Uterus (tissue), 4 donors: Measurements from ENCODE around the gene HMGB4. TPM values are rescaled to one million over a fixed set of nuclear protein-coding genes. Genes with fewer than 3 reads are reported as not detected.

Experiments
- DNase-seq, 2 donors: peaks; one replicate each; pipeline ENCODE4 v3.0.0-alpha.2; 2019 to 2020
- H3K27ac ChIP-seq, 2 donors: fragments of 200-600 bp; sonication (generic); 1 replicate in 1 of 2; 2 replicates in 1 of 2; pipeline ENCODE4 v1.5.1; 2016 to 2018
- H3K27me3 ChIP-seq, 2 donors: fragments of 200-600 bp; sonication (generic); one replicate each; pipeline ENCODE4 v1.5.1; 2018 to 2019; ENCODE audit warnings: control low read depth in 1 of 2
- H3K36me3 ChIP-seq, 2 donors: fragments of 200-600 bp; sonication (generic); one replicate each; pipeline ENCODE4 v1.5.1; 2019; ENCODE audit warnings: control low read depth in 1 of 2
- H3K4me1 ChIP-seq, 2 donors: fragments of 200-600 bp; sonication (generic); one replicate each; pipeline ENCODE4 v1.5.1; 2018 to 2019; ENCODE audit warnings: control low read depth in 1 of 2
- H3K4me3 ChIP-seq, 2 donors: fragments of 200-600 bp; sonication (generic); 1 replicate in 1 of 2; 2 replicates in 1 of 2; pipeline ENCODE4 v1.5.1; 2018 to 2019; ENCODE audit warnings: mild to moderate bottlenecking in 1 of 2
- H3K9me3 ChIP-seq, 2 donors: fragments of 200-600 bp; sonication (generic); one replicate each; pipeline ENCODE4 v1.5.1; 2019; ENCODE audit warnings: control low read depth in 1 of 2
- POLR2A ChIP-seq, 2 donors: fragments of 450-650 bp; IDR thresholded peaks; one replicate each; pipeline ENCODE4 v1.6.1; 2016; ENCODE audit warnings: antibody characterized with exemption in 2 of 2, mild to moderate bottlenecking in 1 of 2, moderate library complexity in 1 of 2
- intact Hi-C: fragments of 100-400 bp; cut with DNase I; formaldehyde crosslinking; loops from one replicate; pipeline ENCODE4 v1.15.1; 2023; ENCODE audit warnings: low total_unique reads
- total RNA-seq, 4 donors: library from RNA; depleted of rRNA in 3 of 4; stranded (reverse); fragments of >200 nt in 3 of 4; gene quantifications; one replicate each; pipeline versions ENCODE4 v1.1.0 to v1.2.4, GENCODE V29; 2014 to 2023
- TF ChIP-seq, protein P1 (sequence below), 4 experiments: fragments of 200-600 bp in 2 of 4; fragments of 450-650 bp in 2 of 4; sonication (generic) in 2 of 4; IDR thresholded peaks; one replicate each; pipeline ENCODE4 v1.5.1; 2016 to 2019; ENCODE audit warnings: antibody characterized with exemption in 4 of 4, mild to moderate bottlenecking in 2 of 4, moderate library complexity in 1 of 4
- donor health status: DM: yes; HTN: yes; CAD: no.

The HMGB4 gene
- total RNA-seq, 4 donors from 2014 or later = not detected

DNA sequence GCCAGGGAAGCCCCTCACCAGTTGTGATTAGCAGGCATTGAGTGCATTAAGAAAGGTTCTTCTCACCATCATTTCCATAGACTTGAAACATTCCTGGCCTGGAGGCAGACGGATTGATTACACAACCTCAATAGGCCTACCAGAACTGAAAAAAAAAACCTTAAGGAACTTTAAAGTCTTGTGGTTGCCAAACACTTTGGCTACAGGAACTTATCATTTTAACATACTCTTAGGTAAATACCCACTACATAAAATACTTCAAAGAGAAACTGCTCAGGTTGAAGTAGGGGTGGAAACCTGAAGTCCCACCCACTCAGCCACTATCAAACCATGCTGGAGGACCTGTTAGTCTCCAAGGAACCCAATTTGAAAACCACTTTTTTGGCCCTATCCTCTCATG is 22.4 kb upstream of the HMGB4 start:
- Histone ChIP-seq H3K4me1 (no peaks in the 10 kb centered on the region), H3K9me3 (no peaks in the 10 kb centered on the region), H3K27ac (no peak overlapping the region), H3K4me3 (no peak overlapping the region), H3K27me3 (no peaks in the 10 kb centered on the region), H3K36me3 (no peaks in the 10 kb centered on the region)
- TF ChIP-seq, protein P1, sequence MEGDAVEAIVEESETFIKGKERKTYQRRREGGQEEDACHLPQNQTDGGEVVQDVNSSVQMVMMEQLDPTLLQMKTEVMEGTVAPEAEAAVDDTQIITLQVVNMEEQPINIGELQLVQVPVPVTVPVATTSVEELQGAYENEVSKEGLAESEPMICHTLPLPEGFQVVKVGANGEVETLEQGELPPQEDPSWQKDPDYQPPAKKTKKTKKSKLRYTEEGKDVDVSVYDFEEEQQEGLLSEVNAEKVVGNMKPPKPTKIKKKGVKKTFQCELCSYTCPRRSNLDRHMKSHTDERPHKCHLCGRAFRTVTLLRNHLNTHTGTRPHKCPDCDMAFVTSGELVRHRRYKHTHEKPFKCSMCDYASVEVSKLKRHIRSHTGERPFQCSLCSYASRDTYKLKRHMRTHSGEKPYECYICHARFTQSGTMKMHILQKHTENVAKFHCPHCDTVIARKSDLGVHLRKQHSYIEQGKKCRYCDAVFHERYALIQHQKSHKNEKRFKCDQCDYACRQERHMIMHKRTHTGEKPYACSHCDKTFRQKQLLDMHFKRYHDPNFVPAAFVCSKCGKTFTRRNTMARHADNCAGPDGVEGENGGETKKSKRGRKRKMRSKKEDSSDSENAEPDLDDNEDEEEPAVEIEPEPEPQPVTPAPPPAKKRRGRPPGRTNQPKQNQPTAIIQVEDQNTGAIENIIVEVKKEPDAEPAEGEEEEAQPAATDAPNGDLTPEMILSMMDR (IDR thresholded peaks at IDR 0.05) = no peak
- no peak for TF ChIP-seq POLR2A (IDR thresholded peaks at IDR 0.05)
- no peak for DNase-seq
- intact Hi-C loops = no loop called here

DNA sequence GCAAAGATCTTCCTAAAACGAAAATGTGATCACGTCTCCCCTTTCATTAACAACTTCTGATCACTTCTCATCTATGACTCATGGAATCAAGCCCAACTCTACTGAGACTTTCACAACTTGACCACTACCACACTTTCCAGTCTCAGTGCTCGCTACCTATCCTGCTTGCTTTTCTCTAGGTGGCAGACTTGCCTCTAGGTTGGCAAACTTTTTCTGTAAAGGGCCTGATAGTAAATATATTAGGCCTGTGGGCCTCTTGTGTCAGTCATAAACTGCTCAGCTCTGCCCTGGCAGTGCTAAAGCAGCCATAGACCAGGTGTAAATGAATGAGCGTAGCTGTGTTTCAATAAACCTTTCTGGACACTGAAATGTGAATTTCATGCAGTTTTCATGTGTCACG is 21.5 kb upstream of the HMGB4 start:
- intact Hi-C loops = no loop called here
- H3K4me1 ChIP-seq = no peaks in the 10 kb centered on the region
- TF ChIP-seq, protein P1 (IDR thresholded peaks at IDR 0.05) = no peak
- no peak for TF ChIP-seq POLR2A (IDR thresholded peaks at IDR 0.05)
- H3K27ac ChIP-seq = no peak overlapping the region
- no peaks in the 10 kb centered on the region for H3K27me3 ChIP-seq
- H3K4me3 ChIP-seq = no peak overlapping the region
- H3K9me3 ChIP-seq = no peaks in the 10 kb centered on the region
- no peak for DNase-seq
- no peaks in the 10 kb centered on the region for H3K36me3 ChIP-seq

DNA sequence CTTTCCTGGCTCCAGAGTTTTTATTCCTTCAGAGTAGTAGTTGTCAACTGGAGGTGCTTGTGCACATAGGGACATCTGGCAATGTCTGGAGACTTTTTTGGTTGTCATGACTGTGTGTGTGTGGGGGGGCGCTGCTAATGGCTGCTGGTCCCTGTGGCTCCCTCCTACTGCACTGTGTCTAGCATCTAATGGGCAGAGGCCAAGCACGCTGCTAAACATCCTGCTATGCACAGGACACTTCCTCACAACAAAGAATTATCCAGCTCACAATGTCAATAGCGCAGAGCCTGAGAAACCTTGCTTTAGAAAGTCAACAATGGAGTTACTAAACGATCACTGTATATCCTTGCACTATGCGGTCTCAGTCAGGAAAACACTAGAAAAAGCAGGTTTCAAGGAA is 19.7 kb upstream of the HMGB4 start:
- TF ChIP-seq POLR2A (IDR thresholded peaks at IDR 0.05) = no peak
- TF ChIP-seq, protein P1 (IDR thresholded peaks at IDR 0.05) = no peak
- intact Hi-C loops = no loop called here
- Histone ChIP-seq H3K4me1 (no peaks in the 10 kb centered on the region), H3K27me3 (no peaks in the 10 kb centered on the region), H3K4me3 (no peak overlapping the region), H3K9me3 (no peaks in the 10 kb centered on the region), H3K36me3 (no peaks in the 10 kb centered on the region), H3K27ac (no peak overlapping the region)
- no peak for DNase-seq

DNA sequence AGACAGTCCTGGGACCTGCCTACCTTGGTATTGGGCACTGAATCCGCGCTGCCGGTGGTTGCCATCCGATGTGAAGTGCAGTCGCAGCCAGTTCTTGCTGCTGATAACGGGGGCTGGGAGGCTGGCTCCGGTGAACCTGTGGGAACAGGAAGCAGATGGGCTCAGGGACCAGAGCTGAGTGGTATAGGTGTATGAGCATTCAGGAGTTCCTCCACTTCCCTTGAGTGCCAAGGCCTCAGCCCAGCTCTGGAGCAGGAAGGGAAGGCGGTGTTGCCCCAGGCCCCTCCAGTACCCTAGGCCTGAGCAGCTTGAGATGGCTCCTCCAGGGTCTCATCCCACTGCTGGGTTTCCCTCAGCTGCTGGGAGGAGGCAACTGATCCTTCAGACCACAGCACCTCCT is 17.0 kb upstream of the HMGB4 start:
- DNase-seq = no peak
- Histone ChIP-seq H3K4me1 (no peaks in the 10 kb centered on the region), H3K4me3 (no peak overlapping the region), H3K27me3 (no peaks in the 10 kb centered on the region), H3K9me3 (no peaks in the 10 kb centered on the region), H3K36me3 (no peaks in the 10 kb centered on the region), H3K27ac (no peak overlapping the region)
- intact Hi-C loops = no loop called here
- TF ChIP-seq, protein P1 (IDR thresholded peaks at IDR 0.05) = no peak
- TF ChIP-seq POLR2A (IDR thresholded peaks at IDR 0.05) = no peak

DNA sequence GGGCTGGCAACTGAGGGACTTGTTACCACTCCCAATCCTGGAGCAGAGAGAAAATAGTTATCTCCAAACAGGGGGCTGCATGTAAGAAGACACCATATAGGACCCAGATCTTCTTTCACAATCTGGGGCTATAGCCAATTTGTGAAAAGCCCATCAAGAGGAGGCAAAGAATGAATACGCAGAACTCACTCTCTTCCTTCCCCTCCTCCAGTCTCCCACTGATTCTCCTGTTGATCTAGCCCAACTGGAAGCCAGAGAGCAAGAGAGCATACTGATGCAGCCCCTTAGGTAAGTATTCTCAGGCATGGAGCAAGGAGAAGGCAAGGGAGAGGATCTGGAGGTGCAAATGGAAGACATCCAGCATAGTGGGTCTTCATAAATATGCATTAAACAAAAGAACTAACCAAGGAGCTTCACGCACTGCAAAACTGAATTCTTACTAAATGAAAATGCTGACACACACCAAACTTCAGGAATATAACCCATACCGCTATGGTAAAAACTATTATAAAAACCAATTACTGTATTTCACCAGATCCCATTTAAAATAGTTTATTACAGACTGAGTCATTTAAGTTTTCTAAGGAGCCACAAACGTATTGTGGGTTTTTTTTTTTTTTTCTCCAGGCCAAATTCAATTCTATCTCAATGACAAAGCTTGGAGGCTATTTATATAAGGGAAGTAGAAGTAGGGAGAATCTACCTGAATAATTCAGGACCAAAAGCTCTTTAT is 15.5 kb upstream of the HMGB4 start:
- Histone ChIP-seq H3K27me3 (no peaks in the 10 kb centered on the region), H3K4me3 (no peak overlapping the region), H3K9me3 (no peaks in the 10 kb centered on the region), H3K36me3 (no peaks in the 10 kb centered on the region), H3K27ac (no peak overlapping the region), H3K4me1 (no peaks in the 10 kb centered on the region)
- TF ChIP-seq, protein P1 (IDR thresholded peaks at IDR 0.05) = no peak
- TF ChIP-seq POLR2A (IDR thresholded peaks at IDR 0.05) = no peak
- intact Hi-C loops = no loop called here
- DNase-seq = no peak
